GM04504 (cell line): ENCODE data around the gene AGPAT2.

Experiments
- DNase-seq: peaks from one replicate; pipeline ENCODE4 v3.0.0-alpha.2; 2012; ENCODE audit warnings: low read depth

Gene AGPAT2

GRCh38 chr9:136687721-136688223 is 515 bp upstream of the AGPAT2 start:
- DNase-seq = no peak

DNA sequence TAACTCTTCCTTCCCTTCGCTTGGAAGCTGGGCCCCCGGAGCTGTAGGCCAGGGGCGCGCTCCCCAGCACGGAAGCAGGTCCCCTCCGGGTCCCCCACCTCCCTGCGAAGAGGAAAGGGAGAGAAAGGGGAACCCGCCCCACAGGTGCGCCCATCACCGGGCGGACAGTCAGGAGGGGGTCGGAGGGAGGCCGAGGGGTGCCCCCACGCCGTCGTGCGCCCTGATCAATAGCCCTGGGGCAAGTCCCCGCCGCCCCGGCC is 793 bp downstream of the AGPAT2 start:
- no peak for DNase-seq

- no peak for DNase-seq
These were observed 1.3 kb downstream of the AGPAT2 start for GRCh38 chr9:136685790-136686533.

- DNase-seq = no peak
These were observed 2.0 kb downstream of the AGPAT2 start for GRCh38 chr9:136685216-136685615.

DNA sequence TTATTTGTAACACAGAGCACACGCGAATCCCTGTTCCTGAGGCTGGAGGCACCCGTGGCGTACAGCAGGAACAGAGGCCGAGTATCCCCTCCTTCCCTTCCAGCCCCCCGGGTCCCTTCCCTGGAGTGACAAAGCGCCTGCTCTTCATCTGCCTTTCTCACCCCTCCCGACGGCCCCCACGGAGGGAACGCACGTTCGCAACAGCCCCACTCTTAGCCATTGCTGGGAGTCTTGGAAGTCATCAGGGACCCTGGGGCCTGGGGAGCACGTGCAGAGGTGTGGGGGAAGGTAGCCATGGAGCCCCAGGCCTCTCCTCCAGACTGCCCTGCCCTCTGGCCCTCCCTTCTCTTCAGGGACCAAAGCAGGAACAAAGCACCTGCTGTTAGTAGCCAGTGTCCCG is 2.5 kb downstream of the AGPAT2 start:
- DNase-seq = no peak

GRCh38 chr9:136684339-136684738 is 2.9 kb downstream of the AGPAT2 start:
- DNase-seq = no peak

DNA sequence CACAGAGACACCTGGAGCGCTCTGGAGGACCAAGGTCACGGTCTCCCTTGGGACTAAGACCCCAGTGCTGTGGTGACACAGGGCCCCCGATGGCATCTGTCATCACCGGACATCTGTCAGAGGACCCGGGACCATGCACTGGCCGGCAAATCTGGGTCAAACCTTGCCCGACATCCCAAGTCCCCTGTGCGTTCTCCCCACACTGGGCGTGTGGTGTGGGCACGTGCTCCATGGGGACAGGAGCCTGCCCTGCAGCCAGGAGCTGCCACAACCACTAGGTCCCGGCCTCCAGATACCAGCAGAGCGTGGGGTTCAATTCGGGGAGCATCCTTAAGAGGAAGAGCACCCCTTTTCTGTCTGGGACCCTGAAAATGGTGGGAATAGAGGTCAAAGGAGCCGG is 3.5 kb downstream of the AGPAT2 start:
- DNase-seq = no peak

- no peak for DNase-seq
These were observed 4.0 kb downstream of the AGPAT2 start for GRCh38 chr9:136683173-136683745.

- DNase-seq = no peak
These were observed 4.5 kb downstream of the AGPAT2 start for GRCh38 chr9:136682710-136683109.

GRCh38 chr9:136681945-136682699 is 5.1 kb downstream of the AGPAT2 start:
- no peak for DNase-seq

GRCh38 chr9:136681029-136681428 is 6.2 kb downstream of the AGPAT2 start:
- DNase-seq = no peak

GRCh38 chr9:136679431-136679941 is 7.8 kb downstream of the AGPAT2 start:
- DNase-seq = no peak

DNA sequence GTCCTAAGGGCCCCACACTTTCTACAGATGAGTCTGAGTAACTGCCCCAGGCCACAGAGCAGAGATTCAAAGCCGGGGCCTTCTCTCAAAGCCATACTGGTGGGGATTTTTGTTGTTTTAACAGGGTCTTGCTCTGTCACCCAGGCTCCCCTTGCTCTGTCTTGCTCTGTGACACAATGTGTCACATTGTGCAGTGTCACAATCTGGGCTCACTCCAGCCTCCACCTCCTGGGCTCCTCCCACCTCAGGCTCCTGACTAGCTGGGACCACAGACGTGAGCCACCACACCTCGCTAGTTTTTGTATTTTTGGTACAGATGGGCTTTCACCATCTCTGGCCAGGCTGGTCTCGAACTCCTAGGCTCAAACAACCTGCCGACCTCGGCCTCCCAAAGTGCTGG is 8.6 kb downstream of the AGPAT2 start:
- no peak for DNase-seq

DNA sequence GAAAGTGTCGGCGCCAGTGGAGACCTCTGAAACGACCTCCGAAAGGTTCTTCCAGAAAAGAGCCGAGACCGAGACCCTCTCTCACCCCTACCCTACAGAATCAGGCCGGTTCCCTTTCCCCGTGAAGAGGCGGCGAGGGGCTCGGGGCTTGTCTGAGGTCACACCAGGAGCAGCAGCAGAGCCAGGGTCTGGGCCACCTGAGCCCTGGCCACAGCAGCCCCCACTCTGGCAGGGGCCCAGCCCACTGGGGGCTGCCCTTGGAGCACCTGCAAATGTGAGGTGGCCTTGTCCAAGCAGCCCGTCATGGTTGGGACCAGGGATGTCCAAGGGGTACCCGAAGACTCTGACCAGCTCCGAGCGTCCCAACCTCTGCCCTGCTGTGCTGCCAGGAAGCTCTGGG is 9.2 kb downstream of the AGPAT2 start:
- no peak for DNase-seq

DNA sequence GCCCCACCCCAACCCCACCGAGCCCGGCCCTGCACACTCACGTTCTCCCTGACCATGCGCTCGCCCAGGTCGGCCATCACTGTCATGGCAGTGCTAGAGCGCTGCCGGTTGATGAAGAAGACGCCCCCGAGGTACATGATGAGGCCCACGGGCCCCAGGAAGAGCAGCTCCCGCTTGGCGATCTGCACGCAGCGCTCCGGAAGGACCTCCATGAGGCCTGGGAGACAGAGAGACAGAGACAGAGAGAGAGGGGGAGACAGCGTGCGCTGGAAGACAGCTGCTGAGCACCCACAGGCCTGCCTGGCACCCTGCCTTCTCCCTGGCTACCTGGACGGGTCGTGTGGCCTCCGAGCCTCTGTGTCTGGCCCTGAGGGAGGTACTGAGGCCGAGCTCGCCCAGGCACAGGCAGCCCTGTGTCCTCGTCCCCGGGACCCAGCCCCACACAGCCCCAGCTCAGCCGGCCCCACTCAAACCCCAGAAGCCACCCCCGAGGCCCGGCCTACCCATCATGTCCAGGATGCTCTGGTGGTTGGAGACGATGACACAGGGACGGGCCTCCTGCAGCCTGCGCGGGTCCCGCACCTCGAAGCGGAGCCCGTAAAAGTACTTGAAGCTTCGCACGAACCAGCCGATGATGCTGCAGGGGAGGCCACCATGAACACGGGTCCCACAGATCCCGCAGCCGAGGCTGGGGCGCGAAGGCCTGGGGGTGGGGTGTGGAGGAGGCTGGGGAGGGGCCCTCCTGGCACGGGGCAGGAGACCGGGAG is 10.2 kb downstream of the AGPAT2 start:
- DNase-seq = no peak

DNA sequence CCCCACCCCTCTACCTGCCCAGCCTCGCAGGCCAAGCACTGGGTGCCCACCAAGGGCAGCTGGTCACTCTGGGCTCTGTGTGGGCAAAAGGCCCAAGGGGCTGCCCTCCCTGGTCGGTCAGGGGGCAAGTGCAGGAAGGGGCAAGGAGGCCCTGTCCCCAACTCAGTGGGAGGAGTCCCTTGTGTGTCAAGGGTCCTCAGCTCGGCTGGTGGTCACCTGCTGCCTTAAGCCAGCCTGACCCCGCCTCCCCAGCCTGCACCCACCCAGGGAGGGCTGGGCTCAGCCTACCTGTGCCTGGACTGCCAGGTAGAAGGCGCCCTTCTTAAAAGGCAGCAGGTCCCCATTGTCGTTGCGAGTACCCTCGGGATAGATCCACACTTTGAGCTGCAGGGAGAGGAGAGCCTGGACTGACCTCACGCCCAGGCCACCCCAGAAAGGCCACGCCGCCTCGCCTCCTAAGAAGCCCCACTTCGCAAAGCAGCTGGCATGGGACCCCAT is 10.9 kb downstream of the AGPAT2 start:
- DNase-seq = no peak

GRCh38 chr9:136675477-136676296 is 11.6 kb downstream of the AGPAT2 start:
- no peak for DNase-seq

- no peak for DNase-seq
These were observed 12.4 kb downstream of the AGPAT2 start for GRCh38 chr9:136674786-136675349.

DNA sequence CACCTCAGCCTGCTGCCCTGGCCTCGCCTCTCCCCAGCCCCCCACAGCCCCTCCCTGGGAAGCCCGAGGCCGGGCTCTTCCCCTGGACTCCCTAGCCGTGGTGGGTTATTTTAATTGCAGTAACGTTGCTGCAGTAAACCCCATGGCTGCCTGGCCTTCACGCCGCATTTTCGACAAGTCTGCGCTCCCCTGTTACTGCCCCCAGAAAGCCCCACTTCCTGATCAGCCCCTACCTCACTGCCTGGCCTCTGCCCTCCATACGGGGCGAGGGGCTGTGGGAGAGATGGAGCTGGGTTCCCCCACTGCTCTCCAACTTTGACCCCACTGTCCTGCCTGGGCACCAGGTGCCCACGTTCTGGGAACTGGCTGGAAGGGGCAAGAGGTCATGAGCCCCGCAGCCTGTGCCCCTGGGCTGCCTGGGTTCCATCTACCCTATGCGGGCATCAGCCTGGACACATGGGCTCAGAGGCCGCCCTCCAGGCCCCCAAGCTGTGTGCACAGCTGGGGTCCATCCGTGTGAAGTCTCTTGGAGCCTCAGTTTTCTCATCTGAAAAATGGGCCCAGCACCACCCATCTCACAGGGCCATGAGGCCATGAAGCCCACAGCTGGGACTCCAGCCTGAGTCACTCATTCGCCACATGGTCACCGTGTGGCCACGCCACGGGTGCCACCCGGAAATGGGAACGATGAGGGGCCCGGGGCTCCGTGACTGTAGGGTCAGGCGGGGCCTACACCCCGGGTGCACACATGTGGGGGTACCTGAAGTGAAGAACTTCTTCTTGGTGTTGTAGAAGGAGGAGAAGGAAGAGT is 13.1 kb downstream of the AGPAT2 start:
- DNase-seq = no peak
